22Rv1 (cell line): ENCODE measurements around the gene AUP1.

Experiments
- CTCF ChIP-seq: fragments of 450-650 bp; IDR thresholded peaks from 2 replicates; pipeline ENCODE4 v1.5.1; 2017; ENCODE audit warnings: mild to moderate bottlenecking
- ZFX ChIP-seq: fragments of 450-650 bp; IDR thresholded peaks from 2 replicates; pipeline ENCODE4 v1.6.1; 2017; ENCODE audit warnings: antibody characterized with exemption, borderline replicate concordance

GRCh38 chr2:74513605-74514367 lies 15.7 kb downstream of the AUP1 start:
- TF ChIP-seq CTCF, result no peak
- no peak for TF ChIP-seq ZFX
